NCI-H2227 treated with DMSO at 0.1 percent for 48 hours (cell line): ENCODE measurements around the gene TRPV3.
"Not testable (repeated sequence)": the region's sequence is repeated elsewhere in the genome, so short reads cannot be mapped to it uniquely, and the experiment has no call there.

Experiments used
- DNase-seq: peaks from one replicate; lab custom pipeline; 2025; lab: John Stamatoyannopoulos, UW

TRPV3 gene

DNA sequence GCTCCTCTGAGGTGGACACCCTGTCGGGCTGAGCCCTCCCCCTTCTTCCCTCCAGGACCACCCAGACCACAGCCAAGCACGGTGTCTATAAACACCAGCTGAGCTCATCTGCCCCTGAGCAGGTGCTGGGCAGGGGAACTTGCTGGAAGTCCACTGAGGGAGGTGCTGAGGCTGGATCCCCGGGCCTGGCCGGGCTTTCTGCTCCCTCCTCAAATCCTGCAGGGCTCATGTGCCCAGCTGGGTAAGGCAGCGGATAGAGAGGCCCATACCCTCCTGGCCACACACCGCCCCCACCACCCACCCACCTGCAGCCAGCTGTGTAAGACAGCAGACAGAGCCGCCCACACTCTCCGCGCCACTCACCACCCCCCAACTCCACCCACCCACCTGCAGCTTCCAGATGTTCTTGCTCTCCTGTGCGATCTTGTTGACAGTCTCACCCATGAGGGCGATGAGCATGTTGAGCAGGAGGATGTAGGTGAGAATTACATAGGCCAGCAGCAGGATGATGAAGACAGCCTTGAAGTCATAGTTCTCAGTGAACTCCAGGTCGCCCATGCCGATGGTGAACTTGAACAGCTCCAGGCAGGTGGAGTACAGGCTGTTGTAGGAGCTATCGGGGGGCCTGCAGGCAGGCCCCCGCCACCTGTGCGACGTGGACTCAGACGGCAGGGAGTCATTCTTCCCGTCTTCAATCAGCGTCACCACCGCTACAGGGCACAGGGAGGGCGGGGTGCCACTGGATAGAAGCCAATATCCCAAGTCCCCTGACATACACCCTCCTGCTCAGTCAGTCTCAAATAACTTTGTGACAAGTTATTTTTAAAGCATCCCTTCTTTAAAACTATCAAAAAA, 15.9 kb upstream of the TRPV3 start:
- DNase-seq, result no peak

DNA sequence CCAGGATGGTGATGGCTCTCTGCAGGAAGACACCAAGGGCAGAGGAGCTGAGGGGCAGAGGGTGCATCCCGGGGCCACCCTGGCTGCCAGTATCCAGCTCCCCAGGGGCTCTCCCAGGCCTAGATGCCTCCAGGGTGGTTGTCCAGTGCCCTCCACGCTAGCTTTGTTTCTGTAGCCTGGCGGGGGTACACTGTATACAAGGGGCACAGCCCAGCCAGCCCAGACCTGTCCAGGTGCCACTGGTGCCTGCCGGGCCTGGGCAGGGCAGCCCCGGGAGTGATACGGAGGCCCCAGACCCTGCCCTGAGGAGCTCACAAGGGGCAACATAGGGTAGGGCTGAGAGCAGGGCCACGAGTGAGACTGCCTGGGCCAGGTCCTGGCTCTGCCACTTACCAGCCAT, 14.6 kb upstream of the TRPV3 start:
- no peak for DNase-seq

DNA sequence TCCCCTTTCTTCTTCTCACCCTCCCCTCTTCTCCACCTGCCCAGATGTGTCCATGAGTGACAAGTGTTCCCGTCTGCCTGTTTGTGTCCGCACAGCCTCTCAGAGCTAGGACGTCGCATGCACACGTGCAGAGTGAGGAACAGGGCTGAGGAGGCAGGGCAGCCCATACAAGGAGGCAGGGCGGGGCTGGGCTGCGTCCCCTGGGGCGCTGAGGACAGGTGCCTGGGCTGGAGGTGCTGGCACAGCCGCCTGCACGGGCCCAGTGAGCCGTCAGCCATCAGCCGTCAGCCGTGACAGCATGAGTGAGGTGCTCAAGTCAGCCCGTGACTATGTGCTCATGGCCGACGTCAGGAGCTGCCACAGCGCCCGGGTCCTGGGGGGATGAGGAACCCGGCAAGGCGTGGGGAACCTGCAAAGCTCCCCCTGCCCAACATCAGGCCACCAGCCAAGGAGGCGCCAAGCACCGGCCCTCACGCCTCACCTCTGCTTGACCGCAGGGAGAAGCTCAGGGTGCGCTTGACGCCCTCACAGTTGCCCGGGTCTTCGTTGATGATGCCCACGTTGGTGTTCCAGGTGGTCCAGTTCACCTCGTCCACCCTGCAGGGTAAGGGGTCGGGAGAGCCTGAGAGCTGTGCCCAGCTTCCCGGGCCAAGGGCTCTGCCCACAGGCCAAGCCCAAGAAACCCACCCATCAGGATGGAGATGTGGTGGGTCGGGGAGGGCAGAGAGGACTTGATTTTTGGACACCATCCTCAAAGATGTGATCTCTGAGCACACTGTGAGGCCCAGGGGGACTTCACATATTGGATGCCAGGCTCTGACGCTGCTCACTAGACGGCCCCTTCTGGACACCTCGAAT, 13.7 kb upstream of the TRPV3 start:
- no peak for DNase-seq

DNA sequence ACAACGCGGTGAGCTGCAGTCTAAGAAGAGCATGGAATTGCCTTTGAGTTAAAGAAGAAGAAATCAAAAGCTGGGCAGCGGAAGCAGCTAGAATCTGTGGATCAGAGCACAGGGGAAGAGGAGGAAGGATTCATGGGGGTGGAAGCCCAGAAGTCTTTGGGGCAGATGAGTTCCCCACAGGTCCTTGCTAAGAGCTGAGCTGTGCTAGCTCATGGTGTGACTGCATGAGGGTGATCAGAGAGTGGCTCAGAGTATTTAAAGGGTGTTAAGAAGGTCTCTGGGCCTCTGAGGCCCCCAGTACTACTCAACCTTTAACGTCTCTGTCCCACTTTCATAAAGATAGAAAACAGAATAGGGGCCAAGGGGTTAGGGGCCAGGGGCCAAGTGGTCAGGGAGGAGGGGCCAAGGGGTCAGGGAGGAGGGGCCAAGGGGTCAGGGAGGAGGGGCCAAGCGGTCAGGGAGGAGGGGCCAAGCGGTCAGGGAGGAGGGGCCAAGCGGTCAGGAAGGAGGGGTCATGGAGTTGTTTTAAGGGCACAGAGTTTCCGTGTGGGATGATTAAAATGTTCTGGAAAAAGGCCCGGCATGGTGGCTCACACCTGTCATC, 12.0 kb upstream of the TRPV3 start:
- DNase-seq, result no peak

DNA sequence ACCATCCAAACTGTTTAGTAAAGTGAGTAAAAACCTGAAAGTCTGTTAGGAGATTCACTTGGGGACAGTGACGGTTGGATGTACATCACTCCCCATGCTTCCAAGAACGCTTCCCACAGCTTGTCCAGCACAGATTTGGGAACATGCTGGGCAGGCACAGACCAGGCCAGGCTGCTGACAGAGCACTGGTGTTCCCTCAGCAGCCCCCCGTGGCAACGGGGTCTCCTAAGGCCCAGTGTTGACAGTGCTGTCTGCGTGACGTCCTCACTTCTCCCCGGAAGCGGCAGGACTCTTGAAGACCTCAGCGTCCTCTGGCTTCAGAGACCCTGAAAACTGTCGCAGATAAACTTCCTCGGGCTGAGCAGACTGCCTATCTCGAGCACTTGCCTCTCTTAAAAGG, 8.9 kb upstream of the TRPV3 start:
- DNase-seq, result no peak

DNA sequence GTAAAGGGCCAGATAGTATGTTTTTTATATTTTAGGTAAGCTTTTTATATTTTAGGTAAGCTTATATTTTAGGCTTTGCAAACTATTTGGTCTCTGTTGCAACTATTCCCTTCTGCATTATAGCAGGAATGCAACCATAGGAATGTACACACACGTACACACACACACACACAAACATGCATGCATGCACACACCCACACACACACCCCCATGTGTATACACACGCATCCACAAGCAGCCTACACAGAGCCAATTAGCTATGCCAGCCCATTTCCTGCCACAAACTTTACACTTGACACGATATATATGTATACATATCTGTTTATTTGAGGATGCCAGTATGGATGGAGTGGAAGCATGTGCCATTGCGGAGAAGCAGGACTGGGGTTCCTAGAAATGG, 7.5 kb upstream of the TRPV3 start:
- DNase-seq, result no peak

DNA sequence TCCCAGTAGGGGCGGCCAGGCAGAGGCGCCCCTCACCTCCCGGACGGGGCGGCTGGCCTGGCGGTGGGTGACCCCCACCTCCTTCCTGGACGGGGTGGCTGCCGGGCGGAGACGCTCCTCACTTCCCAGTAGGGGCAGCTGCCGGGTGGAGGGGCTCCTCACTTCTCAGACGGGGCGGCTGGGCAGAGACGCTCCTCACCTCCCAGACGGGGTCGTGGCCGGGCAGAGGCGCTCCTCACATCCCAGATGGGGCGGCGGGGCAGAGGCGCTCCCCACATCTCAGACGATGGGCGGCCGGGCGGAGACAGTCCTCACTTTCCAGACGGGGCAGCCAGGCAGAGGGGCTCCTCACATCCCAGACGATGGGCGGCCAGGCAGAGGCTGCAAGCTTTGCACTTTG, 6.6 kb upstream of the TRPV3 start:
- DNase-seq, result not testable (repeated sequence)

DNA sequence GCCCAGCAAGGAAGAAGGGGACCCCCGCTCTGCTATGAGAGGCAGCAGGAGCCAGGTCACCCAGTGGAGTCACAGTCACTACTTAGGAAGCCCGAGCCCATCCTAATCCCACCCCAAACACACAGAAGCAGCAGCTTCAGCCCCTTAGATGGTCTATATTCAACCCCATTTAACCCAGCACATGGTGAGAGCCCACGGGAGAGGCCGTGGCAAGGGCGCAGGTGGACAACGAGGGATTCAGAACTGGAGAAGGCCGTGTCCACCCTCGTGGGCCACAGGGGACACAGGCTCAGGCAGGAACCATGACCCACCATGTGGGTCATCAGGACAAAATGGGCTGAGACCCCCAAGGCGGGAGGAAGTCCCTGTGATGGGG, 1.6 kb upstream of the TRPV3 start:
- no peak for DNase-seq

DNA sequence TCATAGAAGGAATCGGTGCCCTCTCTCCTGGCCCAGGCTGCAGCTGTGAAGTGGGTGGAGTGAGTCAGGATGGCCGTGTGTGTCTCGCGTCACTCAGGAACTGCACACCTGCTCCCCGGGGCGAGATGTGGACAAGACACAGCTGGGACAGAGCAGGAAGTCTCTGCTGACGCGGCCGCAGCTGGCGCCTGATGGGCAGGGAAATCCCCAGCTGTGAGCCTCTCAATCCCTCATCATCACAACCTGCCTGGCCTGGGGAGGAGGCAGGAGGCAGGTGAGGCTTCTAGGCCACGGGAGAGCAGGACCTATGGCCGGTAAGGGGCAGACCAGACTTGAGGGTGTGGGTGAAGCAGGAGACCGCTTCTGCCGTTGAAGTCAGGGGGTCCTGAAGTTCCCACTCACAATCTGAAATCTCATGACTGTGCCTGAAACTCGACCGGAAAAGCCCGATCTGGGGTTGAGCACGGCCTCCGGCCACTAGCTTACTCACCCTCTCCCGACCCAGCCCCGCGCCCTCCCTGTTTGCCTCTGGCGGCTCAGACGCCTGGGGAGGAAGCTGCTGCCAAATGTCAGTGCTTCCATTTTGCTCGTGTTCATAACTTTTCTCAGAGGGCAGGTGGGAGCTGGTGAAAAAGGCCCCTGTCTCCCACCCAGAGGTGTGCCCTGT, 1.1 kb upstream of the TRPV3 start:
- DNase-seq, result no peak

DNA sequence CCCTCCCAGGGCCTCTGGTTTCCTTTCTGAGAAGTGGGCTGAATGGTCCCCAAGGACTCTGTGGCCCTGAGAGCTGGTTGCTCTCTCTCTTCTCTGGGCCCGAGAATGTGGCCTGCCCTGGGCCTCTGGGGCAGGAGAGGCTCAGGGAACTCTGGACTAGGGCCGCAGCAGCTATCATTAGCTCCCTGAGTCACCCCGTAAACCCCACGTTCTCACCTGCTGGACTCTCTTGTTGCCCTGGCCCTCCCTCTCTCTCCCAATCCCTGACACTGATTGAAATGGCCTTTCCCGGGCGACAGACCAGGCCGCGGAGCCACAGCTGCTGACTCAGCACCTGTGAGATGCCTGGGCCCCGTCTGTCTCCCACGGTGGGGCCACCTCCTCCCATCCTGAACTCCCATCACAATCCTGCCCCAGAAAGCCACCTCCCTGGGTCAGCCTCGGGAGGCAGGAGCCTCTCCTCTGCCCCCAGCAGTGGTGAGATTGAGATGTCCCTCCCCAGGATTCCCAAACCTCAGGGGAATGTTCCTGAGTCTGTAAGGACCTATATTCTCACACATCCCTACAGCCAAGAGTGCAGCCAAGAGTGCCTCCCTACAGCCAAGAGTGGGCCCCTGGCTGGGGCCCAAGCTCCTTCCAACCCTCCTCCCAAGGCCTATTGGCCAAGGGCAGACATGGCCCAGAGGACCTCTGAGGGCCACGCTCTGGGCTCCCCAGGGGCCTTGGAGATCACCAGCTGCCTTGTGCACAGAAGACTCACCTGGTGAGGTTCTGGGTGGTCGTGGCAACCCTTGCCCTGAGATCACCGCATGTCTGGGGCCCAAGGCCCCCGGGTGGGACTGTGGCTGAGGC, 470 bp downstream of the TRPV3 start:
- no peak for DNase-seq

DNA sequence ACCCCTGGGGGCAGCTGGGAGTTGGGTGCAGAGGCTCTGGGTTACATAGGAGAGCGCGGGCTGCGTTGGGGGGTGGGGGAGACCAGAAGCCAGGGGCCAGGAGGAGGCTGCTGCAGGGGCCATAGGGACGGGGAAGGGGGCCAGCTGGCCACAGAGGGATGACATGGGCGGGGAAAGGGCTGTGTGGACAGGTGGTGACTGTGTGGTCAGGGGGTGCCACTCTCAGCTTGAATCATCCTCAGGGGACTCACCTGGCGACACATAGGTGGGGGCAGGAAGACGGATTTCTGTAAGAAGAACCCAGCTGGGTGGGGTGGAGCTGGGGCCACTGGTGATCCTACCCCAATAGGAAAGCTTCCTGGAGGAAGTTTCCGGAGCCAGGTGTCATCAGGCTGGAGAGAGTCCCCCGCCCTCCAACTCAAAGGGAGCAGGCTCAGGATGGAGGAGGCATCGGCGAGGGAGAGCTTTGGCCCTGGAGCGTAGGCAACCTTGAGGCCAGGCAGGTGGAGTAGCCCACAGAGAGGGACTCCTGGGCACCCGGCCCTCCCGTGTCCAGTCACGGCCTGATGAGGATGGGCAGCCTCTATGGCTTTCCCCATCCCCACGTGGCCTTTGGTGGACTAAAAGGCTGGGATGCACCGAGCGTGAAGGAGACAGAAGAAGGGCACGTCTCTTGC, 1.2 kb downstream of the TRPV3 start:
- DNase-seq, result no peak

DNA sequence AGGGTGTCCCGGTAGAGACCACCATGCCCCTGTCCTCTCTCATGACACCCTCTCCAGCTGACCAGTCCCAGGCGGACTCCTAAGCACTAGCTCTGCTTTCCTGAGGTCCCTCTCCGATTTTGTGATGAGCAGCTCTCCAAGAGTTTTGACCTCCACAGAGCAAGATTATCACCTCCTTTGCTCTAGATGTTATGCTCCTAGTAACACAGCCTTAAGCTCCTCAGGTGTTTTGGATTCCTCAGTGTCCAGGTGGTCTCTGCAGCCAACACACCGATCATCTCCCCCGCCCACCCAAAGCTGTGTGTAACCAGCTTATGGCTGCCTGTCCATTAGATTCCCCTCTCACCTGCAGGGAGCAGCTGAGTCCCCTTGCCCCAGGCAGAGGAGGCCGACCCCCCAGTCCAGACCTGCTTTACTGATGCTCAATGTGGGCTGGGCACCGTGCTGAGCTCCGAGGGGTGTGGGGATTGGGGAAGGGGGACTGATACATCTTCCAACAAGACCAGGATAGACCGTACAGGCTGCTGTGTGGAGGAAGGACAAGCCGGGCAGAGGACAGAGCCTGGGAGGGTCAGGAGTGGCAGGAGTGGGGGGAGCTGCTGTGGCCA, 2.3 kb downstream of the TRPV3 start:
- DNase-seq, result no peak

DNA sequence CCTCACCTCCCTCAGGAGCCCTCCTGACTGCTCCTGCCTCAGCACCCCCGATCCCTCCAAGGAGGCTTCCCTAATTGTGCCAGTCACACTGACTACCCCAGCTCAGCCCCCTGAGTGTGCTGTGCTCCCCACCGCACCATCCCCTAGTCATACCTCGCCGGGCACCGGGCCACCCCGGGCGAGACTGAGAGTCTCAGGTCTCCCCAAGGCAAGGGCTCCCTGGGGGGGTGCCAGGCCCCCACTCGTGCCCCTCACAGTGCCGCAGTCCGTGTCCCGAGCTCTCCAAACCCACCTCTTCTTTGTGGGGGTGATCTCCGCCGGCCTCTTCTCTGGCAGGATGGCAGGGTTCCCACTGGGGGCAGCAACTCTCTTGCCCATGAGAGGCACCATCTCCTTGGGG, 3.2 kb downstream of the TRPV3 start:
- DNase-seq, result no peak

DNA sequence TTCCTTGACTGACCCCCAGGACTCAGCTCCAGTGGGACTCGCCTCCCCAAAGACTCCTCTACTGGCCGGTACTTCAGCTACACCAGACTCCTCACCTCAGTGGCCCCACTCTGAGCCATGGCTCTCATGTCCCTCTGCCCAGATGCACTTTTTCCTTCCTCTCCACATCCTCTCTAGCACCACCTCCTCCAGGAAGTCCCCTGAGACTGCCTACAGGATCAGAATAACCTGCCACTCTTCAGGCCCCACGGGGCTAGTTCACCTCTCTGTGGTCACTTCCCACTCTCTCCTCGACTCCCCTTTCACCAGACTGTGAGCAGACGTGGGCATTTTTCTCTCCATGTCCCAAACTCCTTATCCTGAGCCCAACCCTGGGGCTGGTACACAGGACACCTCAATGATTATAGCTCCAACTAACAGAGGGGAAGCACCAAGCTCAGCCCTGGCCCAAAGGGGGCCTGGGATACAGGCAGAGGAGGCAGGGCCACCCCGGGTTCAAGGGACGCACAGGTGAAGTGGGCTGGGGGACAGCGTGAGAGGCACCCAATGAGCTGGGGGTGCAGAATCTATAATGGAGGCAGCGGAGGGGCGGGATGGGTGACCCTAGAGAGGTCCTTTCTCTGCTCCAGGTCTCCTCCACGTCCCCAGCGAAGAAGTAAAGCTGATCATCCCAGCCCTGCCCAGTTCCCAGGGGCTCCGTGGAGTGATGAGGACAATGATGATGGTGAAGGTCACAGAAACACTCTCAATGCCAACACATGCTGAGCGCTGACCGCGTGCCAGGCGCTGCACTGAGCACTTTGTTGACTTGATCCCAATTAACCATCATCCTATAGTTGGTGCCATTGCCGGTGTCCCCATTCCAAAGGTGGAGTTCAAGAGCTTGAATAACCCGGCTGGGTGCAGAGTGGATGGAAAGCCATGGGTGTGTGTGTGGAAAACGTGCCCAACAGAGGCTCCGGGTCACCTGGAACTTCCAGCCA, 3.9 kb downstream of the TRPV3 start:
- DNase-seq, result no peak

DNA sequence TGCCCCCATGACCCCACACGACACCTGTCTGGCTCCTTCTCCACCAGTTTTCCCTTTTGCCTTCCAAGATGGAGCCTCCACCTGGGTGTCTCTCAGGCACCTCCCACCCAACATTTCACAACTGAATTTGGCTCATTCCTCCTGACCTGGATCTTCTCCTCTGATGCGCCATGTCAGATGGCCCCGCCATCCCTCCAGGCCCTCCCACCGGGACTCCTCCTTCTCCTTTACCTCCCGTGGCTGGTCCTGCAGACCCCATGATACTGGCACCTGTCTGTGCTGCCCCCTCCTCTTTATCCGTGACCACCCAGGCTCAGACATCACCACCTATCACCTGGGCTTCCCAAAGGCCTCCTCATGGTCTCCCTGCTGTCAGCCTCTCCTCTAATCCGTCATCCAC, 4.7 kb downstream of the TRPV3 start:
- DNase-seq, result no peak

DNA sequence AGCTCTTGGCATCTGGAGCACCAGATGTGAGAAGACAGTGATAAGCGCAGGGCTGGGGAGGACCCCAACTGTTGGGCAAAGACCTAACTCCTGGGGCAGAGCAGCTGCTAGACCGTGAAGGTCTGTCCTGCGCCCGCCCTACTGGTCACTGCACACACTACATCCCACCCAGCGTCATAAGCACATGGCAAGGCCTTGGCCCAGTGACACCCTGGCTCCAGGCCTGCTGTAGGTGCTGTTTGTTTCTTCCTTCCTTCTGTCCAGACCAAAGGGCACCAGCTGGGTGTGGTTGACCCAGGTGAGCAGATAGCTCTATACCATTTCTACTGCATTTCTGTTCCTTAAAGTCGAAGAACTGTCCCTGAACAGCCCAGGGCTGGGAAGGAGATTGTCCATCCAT, 6.4 kb downstream of the TRPV3 start:
- DNase-seq, result no peak

DNA sequence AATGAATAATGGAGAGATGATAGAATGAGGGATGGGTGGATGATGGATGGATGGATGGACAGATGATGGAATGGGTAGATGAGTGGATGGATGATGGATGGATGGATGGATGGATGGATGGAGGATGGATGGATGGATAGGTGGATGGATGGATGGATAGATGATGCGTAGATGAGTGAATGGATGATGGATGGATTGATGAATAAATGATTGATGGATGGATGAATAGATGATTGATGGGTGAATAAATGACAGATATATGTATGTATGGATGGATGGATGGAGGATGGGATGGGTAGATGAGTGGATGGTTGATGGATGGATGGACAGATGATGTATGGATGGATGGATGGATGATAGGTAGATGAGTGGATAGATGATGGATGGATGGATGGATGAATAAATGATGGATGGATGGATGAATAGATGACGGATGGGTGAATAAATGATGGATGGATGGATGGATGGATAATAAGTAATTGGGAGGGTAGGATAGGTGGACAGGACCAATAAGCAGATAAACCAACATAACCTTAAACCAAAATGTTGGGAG, 7.9 kb downstream of the TRPV3 start:
- DNase-seq, result no peak

DNA sequence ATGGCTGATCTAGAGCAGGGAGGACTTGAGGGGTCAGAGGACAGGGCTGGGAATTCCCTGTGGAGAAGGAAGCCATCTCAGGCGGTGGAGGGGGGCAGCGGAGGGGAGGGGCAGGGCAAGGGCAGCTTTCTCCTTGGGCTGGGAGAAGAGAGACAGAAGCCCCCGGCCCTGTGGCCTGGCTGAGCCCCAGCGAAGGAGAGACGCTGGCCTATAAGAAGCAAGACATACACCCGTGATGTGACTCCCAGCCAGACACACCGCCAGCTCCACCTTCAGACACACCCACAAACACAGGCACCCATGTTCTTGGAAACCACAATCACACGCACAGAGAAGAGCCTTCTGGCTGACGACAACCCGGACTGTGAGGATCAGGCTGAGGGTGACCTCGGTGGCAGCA, 10.0 kb downstream of the TRPV3 start:
- DNase-seq, result no peak

DNA sequence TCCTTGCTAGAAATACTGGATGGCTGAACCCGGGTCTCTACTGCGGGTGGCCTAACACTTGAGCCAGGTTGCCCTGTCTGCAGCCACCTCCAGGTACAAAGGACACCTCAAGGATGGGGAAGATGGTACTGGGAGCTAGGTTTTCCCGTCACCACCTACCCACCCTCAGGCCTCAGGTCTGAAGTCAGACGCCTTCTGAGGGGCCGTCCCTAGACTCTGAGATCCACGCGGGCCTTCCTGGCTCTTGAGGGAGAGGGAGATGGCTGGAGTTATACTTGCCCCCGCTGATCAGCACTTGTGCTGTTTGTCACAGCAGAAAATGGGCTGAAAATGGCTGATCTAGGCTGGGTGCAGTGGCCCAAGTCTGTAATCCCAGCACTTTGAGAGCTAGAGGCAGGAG, 10.6 kb downstream of the TRPV3 start:
- DNase-seq, result no peak
